ENCODE measurements around the gene RTL1.

The RTL1 gene

GRCh38 chr14:100887728-100888335 is 15.7 kb downstream of the RTL1 start:
- no peak overlapping the region for H3K4me3 ChIP-seq (ENCODE audit: control insufficient read depth in 1 of 7, extremely low read depth in 1 of 7, insufficient read depth in 4 of 7, low read depth in 2 of 7, low read length in 6 of 7)
- WGBS (ENCODE audit: insufficient coverage): 97% methylated on average over 6 of the region's 6 CpGs
- H3K9me3 ChIP-seq (ENCODE audit: control extremely low read depth in 1 of 5, control insufficient read depth in 4 of 5, insufficient read depth in 2 of 5, low read depth in 1 of 5, low read length in 4 of 5): peaks cover 0 to 6% (median 0%) of the 10 kb centered on the region in 5 experiments
- no peaks in the 10 kb centered on the region for H3K27me3 ChIP-seq (replicated peaks in 2 of 5; ENCODE audit: control insufficient read depth in 4 of 5, insufficient read depth in 5 of 5, low read length in 4 of 5)
- no peak for DNase-seq
- H3K27ac ChIP-seq (ENCODE audit: insufficient read depth in 1 of 2, low read depth in 1 of 2, low read length in 2 of 2, poor library complexity in 1 of 2, severe bottlenecking in 2 of 2): no peak overlapping the region
- POLR2A ChIA-PET: no interaction called here
- H3K36me3 ChIP-seq (ENCODE audit: control insufficient read depth in 4 of 4, insufficient read depth in 4 of 4, low read length in 3 of 4): peaks cover 0 to 3% (median 1%) of the 10 kb centered on the region in 4 experiments
- CTCF ChIA-PET: interaction anchor here (0.8 kb wide), 1 partner anchor 11 kb away, joined by 3 read pairs; no protein-coding TSS in a partner anchor
- no peaks in the 10 kb centered on the region for H3K4me1 ChIP-seq (ENCODE audit: control extremely low read depth in 1 of 4, control insufficient read depth in 4 of 4, insufficient read depth in 4 of 4, low read length in 3 of 4)

- Histone ChIP-seq H3K4me1 (ENCODE audit: control extremely low read depth in 1 of 4, control insufficient read depth in 4 of 4, insufficient read depth in 4 of 4, low read length in 3 of 4) (no peaks in the 10 kb centered on the region), H3K9me3 (ENCODE audit: control extremely low read depth in 1 of 5, control insufficient read depth in 4 of 5, insufficient read depth in 2 of 5, low read depth in 1 of 5, low read length in 4 of 5) (peaks cover 0 to 21% (median 0%) of the 10 kb centered on the region in 5 experiments), H3K27me3 (replicated peaks in 2 of 5; ENCODE audit: control insufficient read depth in 4 of 5, insufficient read depth in 5 of 5, low read length in 4 of 5) (no peaks in the 10 kb centered on the region), H3K36me3 (ENCODE audit: control insufficient read depth in 4 of 4, insufficient read depth in 4 of 4, low read length in 3 of 4) (peaks cover 0 to 3% (median 1%) of the 10 kb centered on the region in 4 experiments), H3K27ac (ENCODE audit: insufficient read depth in 1 of 2, low read depth in 1 of 2, low read length in 2 of 2, poor library complexity in 1 of 2, severe bottlenecking in 2 of 2) (no peak overlapping the region), H3K4me3 (ENCODE audit: control insufficient read depth in 1 of 7, extremely low read depth in 1 of 7, insufficient read depth in 4 of 7, low read depth in 2 of 7, low read length in 6 of 7) (no peak overlapping the region)
- 98% methylated on average over 4 of the region's 5 CpGs for WGBS (ENCODE audit: insufficient coverage)
- CTCF ChIA-PET: no interaction called here
- DNase-seq: no peak
- POLR2A ChIA-PET: no interaction called here
These were observed 17.9 kb downstream of the RTL1 start for GRCh38 chr14:100885617-100886016.

- CTCF ChIA-PET: no interaction called here
- Histone ChIP-seq H3K27ac (ENCODE audit: insufficient read depth in 1 of 2, low read depth in 1 of 2, low read length in 2 of 2, poor library complexity in 1 of 2, severe bottlenecking in 2 of 2) (no peak overlapping the region), H3K9me3 (ENCODE audit: control extremely low read depth in 1 of 5, control insufficient read depth in 4 of 5, insufficient read depth in 2 of 5, low read depth in 1 of 5, low read length in 4 of 5) (peaks cover 0 to 21% (median 0%) of the 10 kb centered on the region in 5 experiments), H3K36me3 (ENCODE audit: control insufficient read depth in 4 of 4, insufficient read depth in 4 of 4, low read length in 3 of 4) (peaks cover 0 to 3% (median 1%) of the 10 kb centered on the region in 4 experiments), H3K27me3 (replicated peaks in 2 of 5; ENCODE audit: control insufficient read depth in 4 of 5, insufficient read depth in 5 of 5, low read length in 4 of 5) (no peaks in the 10 kb centered on the region), H3K4me1 (ENCODE audit: control extremely low read depth in 1 of 4, control insufficient read depth in 4 of 4, insufficient read depth in 4 of 4, low read length in 3 of 4) (no peaks in the 10 kb centered on the region), H3K4me3 (ENCODE audit: control insufficient read depth in 1 of 7, extremely low read depth in 1 of 7, insufficient read depth in 4 of 7, low read depth in 2 of 7, low read length in 6 of 7) (no peak overlapping the region)
- POLR2A ChIA-PET: no interaction called here
- no peak for DNase-seq
- WGBS (ENCODE audit: insufficient coverage): 75% methylated on average over 1 of the region's 2 CpGs
These were observed 18.3 kb downstream of the RTL1 start for GRCh38 chr14:100885196-100885595.

GRCh38 chr14:100884456-100884855 is 19.1 kb downstream of the RTL1 start:
- Histone ChIP-seq H3K4me3 (ENCODE audit: control insufficient read depth in 1 of 7, extremely low read depth in 1 of 7, insufficient read depth in 4 of 7, low read depth in 2 of 7, low read length in 6 of 7) (no peak overlapping the region), H3K36me3 (ENCODE audit: control insufficient read depth in 4 of 4, insufficient read depth in 4 of 4, low read length in 3 of 4) (peaks cover 0 to 3% (median 0%) of the 10 kb centered on the region in 4 experiments), H3K27ac (ENCODE audit: insufficient read depth in 1 of 2, low read depth in 1 of 2, low read length in 2 of 2, poor library complexity in 1 of 2, severe bottlenecking in 2 of 2) (no peak overlapping the region), H3K4me1 (ENCODE audit: control extremely low read depth in 1 of 4, control insufficient read depth in 4 of 4, insufficient read depth in 4 of 4, low read length in 3 of 4) (peaks cover 0 to 2% (median 0%) of the 10 kb centered on the region in 4 experiments), H3K27me3 (replicated peaks in 2 of 5; ENCODE audit: control insufficient read depth in 4 of 5, insufficient read depth in 5 of 5, low read length in 4 of 5) (no peaks in the 10 kb centered on the region), H3K9me3 (ENCODE audit: control extremely low read depth in 1 of 5, control insufficient read depth in 4 of 5, insufficient read depth in 2 of 5, low read depth in 1 of 5, low read length in 4 of 5) (peaks cover 0 to 21% (median 0%) of the 10 kb centered on the region in 5 experiments)
- WGBS (ENCODE audit: insufficient coverage): over 99% methylated on average over 13 of the region's 13 CpGs
- CTCF ChIA-PET: interaction anchor here (1.0 kb wide), 1 partner anchor 32 kb away, joined by 3 read pairs; no protein-coding TSS in a partner anchor
- no peak for DNase-seq
- POLR2A ChIA-PET: no interaction called here

- H3K9me3 ChIP-seq (ENCODE audit: control extremely low read depth in 1 of 5, control insufficient read depth in 4 of 5, insufficient read depth in 2 of 5, low read depth in 1 of 5, low read length in 4 of 5): peaks cover 0 to 21% (median 0%) of the 10 kb centered on the region in 5 experiments
- ChIA-PET POLR2A (no interaction called here), CTCF (interaction anchor here (1.0 kb wide), 1 partner anchor 31 kb away, joined by 3 read pairs; no protein-coding TSS in a partner anchor)
- no peak overlapping the region for H3K27ac ChIP-seq (ENCODE audit: insufficient read depth in 1 of 2, low read depth in 1 of 2, low read length in 2 of 2, poor library complexity in 1 of 2, severe bottlenecking in 2 of 2)
- peaks cover 0 to 3% (median 0%) of the 10 kb centered on the region in 4 experiments for H3K36me3 ChIP-seq (ENCODE audit: control insufficient read depth in 4 of 4, insufficient read depth in 4 of 4, low read length in 3 of 4)
- no peak overlapping the region for H3K4me3 ChIP-seq (ENCODE audit: control insufficient read depth in 1 of 7, extremely low read depth in 1 of 7, insufficient read depth in 4 of 7, low read depth in 2 of 7, low read length in 6 of 7)
- H3K27me3 ChIP-seq (replicated peaks in 2 of 5; ENCODE audit: control insufficient read depth in 4 of 5, insufficient read depth in 5 of 5, low read length in 4 of 5): no peaks in the 10 kb centered on the region
- no peak for DNase-seq
- H3K4me1 ChIP-seq (ENCODE audit: control extremely low read depth in 1 of 4, control insufficient read depth in 4 of 4, insufficient read depth in 4 of 4, low read length in 3 of 4): peaks cover 0 to 6% (median 0%) of the 10 kb centered on the region in 4 experiments
- WGBS (ENCODE audit: insufficient coverage): 100% methylated on average over 9 of the region's 11 CpGs
These were observed 19.8 kb downstream of the RTL1 start for GRCh38 chr14:100883789-100884101.

- Histone ChIP-seq H3K27me3 (replicated peaks in 2 of 5; ENCODE audit: control insufficient read depth in 4 of 5, insufficient read depth in 5 of 5, low read length in 4 of 5) (no peaks in the 10 kb centered on the region), H3K4me3 (ENCODE audit: control insufficient read depth in 1 of 7, extremely low read depth in 1 of 7, insufficient read depth in 4 of 7, low read depth in 2 of 7, low read length in 6 of 7) (no peak overlapping the region), H3K36me3 (ENCODE audit: control insufficient read depth in 4 of 4, insufficient read depth in 4 of 4, low read length in 3 of 4) (peaks cover 0 to 3% (median 0%) of the 10 kb centered on the region in 4 experiments), H3K9me3 (ENCODE audit: control extremely low read depth in 1 of 5, control insufficient read depth in 4 of 5, insufficient read depth in 2 of 5, low read depth in 1 of 5, low read length in 4 of 5) (peaks cover 0 to 21% (median 0%) of the 10 kb centered on the region in 5 experiments), H3K4me1 (ENCODE audit: control extremely low read depth in 1 of 4, control insufficient read depth in 4 of 4, insufficient read depth in 4 of 4, low read length in 3 of 4) (peaks cover 0 to 6% (median 0%) of the 10 kb centered on the region in 4 experiments), H3K27ac (ENCODE audit: insufficient read depth in 1 of 2, low read depth in 1 of 2, low read length in 2 of 2, poor library complexity in 1 of 2, severe bottlenecking in 2 of 2) (no peak overlapping the region)
- ChIA-PET CTCF (interaction anchor here (1.0 kb wide), 1 partner anchor 31 kb away, joined by 3 read pairs; no protein-coding TSS in a partner anchor), POLR2A (no interaction called here)
- no peak for DNase-seq
- WGBS (ENCODE audit: insufficient coverage): 97% methylated on average over 46 of the region's 46 CpGs
These were observed 20.3 kb downstream of the RTL1 start for GRCh38 chr14:100882991-100883788.

All from common myeloid progenitor, CD34-positive (primary cell).